GM13977 (cell line): Measurements from ENCODE around the gene CNNM4.

Experiments used
- DNase-seq: peaks from one replicate; pipeline ENCODE4 v3.0.0; 2012; ENCODE audit warnings: low spot score
- CTCF ChIP-seq: IDR thresholded peaks from 2 replicates; pipeline ENCODE4 v1.5.1; 2012; ENCODE audit warnings: mild to moderate bottlenecking, control low read depth; ENCODE audit not compliant: insufficient read depth; ENCODE audit errors: extremely low read depth, missing control alignments
- in situ Hi-C: fragments of 300-500 bp; cut with MboI; formaldehyde crosslinking; loops from one replicate; pipeline ENCODE4 v1.12.0; 2022; ENCODE audit warnings: low sequenced_read_pairs, low pct_unique_long_range_greater_than_20kb, mixed read lengths, inconsistent platforms; ENCODE audit not compliant: unreplicated experiment

The CNNM4 gene

GRCh38 chr2:96729748-96730147 is 31.0 kb upstream of the CNNM4 start:
- no peak for TF ChIP-seq CTCF
- DNase-seq, result no peak
- in situ Hi-C loops, result no loop called here

DNA sequence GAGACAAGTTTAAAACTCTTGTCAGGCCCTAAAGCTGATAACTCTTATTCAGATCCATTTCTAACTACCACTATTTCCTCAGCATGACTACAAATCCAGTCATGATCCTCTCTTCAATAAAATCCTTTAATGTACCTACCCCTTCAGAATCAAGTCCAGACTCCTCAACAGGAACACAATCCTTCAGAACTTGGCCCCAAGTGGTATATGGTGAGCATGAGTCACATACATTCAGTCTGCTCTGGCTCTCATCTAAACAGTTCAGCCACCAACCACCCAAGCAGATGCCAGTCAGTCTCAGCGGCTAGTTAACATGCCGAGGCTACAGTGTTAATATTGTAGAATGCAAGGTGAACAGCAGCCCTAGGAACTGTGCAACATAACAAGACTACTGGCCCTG is 30.5 kb upstream of the CNNM4 start:
- TF ChIP-seq CTCF, result no peak
- in situ Hi-C loops, result no loop called here
- no peak for DNase-seq

- no peak for TF ChIP-seq CTCF
- DNase-seq, result no peak
- in situ Hi-C loops, result no loop called here
Measured at GRCh38 chr2:96733931-96734330, 26.8 kb upstream of the CNNM4 start.

DNA sequence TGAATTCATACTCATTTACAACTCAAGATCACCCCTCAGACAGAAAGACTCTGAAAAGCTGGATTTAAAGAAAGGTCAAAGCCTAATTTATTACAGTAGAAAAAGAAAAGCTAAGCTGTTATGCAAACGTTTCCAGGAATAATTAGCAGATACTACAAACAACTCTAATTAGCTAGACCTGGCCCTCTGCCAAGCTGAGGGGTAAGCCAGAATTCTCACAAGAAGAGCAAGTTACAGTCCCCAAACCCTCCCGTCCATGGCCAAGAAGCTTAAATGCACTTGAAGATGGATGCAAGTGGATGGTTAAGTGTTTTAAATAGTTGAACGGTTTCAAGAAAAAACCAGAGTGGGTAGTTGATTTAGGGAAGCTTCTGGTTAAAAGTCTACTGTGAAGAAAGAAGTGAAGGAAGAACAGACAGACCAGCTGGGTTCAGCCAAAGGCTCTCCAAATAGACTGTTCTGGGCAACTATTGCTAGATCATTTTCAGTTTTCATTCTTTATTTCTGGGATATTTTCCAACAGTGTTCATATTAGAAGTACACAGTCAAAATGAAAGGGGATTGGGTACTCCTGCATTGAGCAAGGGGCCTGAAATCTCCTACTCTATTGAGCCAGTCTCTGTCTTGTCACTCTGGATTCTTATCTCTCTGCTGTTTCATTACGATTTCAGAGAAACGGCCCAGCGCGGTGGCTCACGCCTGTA is 25.7 kb upstream of the CNNM4 start:
- TF ChIP-seq CTCF, result no peak
- no peak for DNase-seq
- in situ Hi-C loops, result no loop called here

- no peak for TF ChIP-seq CTCF
- no peak for DNase-seq
- in situ Hi-C loops, result no loop called here
Measured at GRCh38 chr2:96737251-96737650, 23.5 kb upstream of the CNNM4 start.

GRCh38 chr2:96737831-96738230 is 22.9 kb upstream of the CNNM4 start:
- DNase-seq, result no peak
- no peak for TF ChIP-seq CTCF
- in situ Hi-C loops, result no loop called here

DNA sequence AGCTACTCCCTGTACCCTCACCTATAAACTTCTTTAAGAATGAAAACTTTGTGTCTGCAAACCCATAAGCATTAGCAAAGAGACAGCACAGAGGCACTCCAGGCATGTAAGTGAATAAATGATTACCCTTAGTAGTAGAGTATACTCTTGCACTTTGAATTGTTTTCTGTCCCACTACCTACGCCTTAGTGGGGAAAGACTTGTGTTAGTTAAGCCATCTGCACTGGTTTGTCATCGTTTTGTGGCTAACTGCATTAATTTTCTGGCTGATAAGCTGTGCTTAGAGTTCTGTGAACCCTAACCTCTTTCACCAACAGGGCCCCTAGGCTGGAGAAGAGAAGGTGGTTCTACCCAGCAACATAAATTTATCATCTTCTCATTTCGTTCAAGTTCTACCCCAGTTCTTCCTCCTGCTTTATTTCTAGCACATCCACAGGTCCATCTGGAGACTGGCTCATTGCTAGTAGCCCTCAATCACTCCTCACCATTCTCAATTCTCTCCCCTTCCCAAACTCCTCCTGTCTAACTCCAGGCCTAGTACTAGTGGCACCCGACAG is 21.5 kb upstream of the CNNM4 start:
- TF ChIP-seq CTCF, result no peak
- no peak for DNase-seq
- in situ Hi-C loops, result no loop called here
